Measurements from ENCODE around the gene PRPSAP2.

DNA sequence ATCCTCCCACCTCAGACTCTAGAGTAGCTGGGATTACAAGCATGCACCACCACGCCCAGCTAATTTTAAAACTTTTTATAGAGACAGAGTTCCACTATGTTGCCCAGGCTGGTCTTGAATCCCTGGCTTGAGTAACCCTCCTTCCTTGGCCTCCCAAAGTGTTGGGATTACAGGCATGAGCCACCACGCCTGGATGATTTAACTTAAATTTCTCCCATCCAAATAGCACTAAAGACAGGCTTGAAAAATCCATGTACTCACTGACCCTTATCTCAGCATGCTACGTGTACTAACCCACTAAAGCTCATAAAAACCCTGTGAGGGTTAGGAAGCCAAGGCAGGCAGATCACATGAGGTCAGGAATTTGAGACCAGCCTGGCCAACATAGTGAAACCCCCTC is 98.7 kb downstream of the PRPSAP2 start:
- no peak for TF ChIP-seq GATA3 (IDR thresholded peaks at IDR 0.05; ENCODE audit: low read depth, low read length)
- TF ChIP-seq GATA2 (IDR thresholded peaks at IDR 0.05; ENCODE audit: low read depth, low read length), result no peak
